C4-2B (cell line): Measurements from ENCODE around the gene IFFO2.

Experiments used
- ZFX ChIP-seq: fragments of 450-650 bp; IDR thresholded peaks from 2 replicates; pipeline ENCODE4 v1.6.1; 2017
- TF ChIP-seq, protein P1 (sequence below): fragments of 450-650 bp; conservative IDR thresholded peaks from 2 replicates; pipeline ENCODE4 v1.5.1; 2017; ENCODE audit warnings: mild to moderate bottlenecking

DNA sequence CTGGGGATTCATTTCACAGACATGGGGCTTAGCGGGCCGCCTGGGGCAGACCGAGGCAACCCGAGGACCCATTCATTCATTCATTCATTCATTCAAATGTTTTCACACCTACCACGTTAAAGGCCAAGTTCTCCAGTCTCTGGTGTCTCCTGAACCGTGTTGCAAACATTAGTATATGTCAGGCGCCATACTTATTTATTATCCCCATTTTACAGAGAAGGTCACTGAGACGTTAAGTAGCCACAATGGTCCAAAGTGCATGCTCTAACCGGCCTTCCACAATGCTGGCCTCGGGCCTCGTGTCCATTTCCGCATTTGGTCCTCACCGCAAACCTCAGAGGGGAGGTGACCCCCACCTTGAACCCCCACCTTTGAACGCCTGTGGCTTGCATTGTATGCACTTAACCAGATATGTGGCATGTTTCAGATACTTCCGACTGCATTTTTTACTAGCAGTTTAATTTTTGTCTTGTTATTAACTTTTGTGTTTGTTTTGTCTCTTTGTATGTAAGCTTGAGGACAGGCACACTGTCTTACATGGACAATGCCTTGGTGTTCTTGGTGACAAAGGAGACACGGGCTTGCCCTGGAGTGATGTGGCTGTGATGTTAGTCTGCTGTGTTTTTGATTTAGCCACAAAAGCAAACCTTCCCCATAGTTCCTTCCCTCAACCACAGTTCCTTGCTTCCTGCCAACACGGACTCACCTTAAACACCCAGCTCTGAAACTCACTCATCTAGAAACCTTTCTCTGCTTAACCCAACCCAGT, 1.2 kb upstream of the IFFO2 start:
- TF ChIP-seq, protein P1, sequence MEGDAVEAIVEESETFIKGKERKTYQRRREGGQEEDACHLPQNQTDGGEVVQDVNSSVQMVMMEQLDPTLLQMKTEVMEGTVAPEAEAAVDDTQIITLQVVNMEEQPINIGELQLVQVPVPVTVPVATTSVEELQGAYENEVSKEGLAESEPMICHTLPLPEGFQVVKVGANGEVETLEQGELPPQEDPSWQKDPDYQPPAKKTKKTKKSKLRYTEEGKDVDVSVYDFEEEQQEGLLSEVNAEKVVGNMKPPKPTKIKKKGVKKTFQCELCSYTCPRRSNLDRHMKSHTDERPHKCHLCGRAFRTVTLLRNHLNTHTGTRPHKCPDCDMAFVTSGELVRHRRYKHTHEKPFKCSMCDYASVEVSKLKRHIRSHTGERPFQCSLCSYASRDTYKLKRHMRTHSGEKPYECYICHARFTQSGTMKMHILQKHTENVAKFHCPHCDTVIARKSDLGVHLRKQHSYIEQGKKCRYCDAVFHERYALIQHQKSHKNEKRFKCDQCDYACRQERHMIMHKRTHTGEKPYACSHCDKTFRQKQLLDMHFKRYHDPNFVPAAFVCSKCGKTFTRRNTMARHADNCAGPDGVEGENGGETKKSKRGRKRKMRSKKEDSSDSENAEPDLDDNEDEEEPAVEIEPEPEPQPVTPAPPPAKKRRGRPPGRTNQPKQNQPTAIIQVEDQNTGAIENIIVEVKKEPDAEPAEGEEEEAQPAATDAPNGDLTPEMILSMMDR = no peak
- no peak for TF ChIP-seq ZFX
